Eye (tissue), 1 donor: ENCODE data around the gene STK10.
"Not testable (repeated sequence)": the region's sequence is repeated elsewhere in the genome, so short reads cannot be mapped to it uniquely, and the experiment has no call there.

Experiments
- DNase-seq: peaks from one replicate; pipeline ENCODE4 v3.0.0-alpha.2; 2015

Gene STK10

DNA sequence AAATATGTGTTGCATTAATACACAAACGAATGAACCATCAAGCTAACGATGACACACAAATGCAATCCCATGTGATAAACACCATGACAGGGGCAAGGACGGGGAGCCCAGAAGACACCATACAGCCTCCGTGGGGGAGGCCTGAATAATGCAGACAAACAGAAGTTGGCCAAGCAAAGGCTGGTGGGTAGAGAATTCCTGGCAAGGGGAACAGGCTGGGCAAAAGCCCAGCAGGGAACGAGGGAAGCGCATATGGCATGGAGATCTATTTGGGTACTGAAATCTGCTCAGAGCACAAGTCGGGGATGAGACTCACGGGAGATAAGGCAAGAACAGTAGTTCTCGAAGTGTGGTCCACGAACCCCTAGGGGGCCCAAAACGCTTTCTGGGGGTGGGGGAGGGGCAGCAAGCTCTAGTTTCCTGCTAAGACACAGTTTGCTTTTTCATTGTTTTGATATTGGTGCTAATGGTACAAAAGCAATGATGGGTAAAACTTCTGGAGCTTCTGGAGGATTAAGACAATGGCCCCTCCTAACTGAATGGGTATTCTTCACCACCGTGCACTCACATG, 138.7 kb downstream of the STK10 start:
- DNase-seq: no peak

DNA sequence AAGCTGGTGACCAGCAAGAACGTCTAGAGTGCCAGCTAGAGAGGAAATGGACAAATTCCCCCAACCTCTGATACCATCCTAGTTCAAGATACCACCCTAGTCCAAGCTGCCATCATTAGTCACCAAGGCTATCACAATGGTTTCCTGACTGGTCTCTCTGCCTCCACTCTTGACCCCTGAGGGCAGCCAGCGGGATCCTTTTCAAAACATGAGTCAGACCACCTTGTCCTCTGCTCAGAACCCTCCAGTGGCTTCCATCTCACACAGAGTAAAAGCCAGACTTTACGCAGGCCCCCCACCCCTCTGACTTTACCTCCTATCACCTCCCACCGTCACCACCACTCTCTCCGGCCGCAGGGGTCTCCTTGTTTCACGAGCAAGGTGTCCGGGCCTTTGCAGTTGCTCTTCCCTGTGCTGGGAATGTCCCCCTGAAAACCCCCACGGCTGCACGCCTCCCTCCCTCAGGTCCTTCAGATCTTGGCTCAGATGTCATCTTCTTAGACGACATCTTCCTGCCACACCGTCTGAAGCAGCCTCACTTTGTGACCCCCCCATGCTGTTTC, 139.4 kb downstream of the STK10 start:
- no peak for DNase-seq

DNA sequence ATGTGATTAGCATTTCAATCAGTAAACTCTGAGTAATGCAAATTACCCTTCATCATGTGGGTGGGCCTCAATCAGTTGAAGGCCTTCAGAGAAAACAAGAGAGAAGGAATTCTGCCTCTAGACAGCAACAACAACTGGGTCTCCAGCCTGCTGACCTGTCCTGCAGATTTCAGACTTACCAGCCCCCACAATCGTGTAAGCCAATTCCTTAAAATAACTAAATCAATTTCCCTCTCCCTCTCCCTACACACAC, 139.9 kb downstream of the STK10 start:
- DNase-seq: no peak

DNA sequence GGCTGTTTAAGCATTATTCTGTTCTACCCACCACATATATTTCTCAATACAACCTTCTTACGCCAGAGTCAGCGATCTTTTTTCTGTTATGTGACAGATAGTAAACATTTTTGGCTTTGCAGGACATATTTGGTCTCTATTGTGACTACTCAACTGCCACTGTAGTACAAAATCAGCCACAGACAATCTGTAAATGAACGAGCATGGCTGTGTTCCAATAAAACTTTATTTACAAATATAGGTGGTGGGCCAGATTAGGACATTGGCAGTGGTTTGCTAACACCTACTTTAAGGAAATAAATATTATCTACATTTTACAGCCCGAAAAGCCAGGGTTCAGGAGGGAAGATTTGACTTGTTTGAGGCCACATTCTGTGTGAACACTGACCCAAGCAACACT, 141.4 kb downstream of the STK10 start:
- no peak for DNase-seq

DNA sequence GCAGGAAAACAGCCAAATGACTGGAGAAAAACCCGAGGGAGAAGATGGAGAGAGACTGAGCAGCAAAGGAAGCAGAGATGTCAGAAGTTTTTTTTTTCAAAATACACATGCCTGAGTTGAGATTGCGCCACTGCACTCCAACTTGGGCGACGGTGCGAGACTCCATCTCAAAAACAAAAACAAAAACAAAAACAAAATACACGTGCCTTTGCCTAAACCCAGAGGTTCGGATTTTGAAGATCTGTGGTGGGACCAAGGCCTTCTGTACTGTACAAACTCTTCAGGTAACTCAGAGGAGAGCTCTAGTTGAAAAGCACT, 142.8 kb downstream of the STK10 start:
- no peak for DNase-seq

DNA sequence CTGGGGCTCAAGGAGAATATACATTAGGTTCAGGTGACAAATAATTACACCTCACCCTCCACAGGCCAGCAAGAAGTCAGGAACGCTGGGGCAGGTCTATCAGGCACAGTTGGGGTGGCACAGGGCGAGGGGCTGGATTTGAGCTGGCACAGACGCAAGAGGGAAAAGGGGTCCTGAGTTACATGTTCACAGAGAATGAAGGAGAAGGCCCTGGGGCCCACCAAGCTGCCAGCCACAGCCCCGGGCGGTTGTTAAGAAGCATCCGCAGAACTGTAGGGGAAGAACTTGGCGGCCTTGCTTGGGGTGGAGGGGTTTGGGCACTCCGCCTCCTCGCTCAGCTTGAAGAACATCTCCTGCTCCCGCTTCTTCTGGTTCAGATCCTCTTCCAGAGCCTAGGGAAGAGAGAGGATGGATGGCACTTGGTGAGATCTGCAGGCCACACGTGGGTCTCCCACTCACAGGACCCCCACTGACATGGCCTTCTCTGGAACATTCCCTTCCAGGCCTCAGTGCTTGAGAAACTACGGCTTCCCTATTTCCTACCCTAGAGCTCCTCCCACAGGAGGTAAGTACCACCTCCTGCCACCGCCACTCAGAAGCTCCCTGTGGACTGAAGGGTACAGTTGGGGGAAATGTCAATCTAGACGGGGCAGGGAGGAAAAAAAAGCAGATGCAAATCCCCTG, 143.3 kb downstream of the STK10 start:
- DNase-seq: peak; percentile 27

DNA sequence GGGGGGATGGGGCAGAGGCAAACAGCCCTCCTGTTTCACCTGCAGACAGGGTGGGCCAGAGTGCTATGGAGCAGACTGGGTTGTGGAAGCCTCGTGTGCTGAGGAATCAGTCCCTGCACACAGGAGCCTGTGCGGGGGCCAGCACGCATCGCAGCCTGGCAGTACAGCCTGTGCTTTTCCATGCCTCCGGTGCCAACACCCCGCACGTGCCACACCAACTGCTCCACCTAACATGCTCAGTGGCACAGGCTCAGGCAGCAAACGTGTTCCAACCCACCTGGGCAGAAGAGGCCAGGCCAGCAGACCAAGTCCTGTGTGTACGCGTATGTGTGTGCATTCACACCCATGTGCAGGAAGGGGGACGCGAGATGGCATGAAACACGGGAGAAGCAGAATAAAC, 144.2 kb downstream of the STK10 start:
- no peak for DNase-seq

DNA sequence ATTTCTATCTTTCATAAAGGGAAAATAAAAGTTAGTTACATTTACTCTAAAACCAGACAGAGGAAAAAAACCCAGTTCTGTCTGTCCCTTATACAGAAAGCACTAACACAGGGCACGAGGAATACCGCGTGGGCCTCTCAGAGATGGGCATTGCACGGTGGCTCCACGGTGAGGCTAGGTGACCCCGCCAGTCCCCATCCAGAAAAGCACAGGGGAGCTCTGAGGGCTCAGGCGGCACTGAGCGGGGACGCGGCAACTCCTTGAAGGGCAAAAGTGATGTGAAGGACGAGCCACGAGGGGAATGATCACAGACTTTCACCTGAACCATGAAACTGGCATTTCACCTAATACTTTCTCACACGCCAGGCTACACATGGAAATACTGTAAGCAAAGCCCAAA, 145.8 kb downstream of the STK10 start:
- DNase-seq: no peak

DNA sequence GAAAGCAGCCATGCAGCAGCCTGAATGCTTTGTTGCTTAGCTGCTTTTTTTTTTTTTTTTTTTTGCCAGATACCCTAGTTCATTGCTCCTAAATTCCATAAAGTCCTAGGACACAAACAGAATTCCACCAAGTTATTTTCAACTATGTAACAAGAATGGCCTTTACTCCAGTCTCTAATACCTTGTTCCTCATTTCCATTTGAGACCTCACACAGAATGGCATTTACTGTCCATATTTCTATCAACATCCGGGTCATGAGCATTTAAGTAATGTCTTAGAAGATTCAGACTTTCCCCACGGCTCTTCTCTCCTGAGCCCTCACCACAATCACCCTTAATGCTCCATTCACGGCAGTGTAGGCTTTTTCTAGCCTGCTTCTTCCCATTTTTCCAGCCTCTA, 149.9 kb downstream of the STK10 start:
- no peak for DNase-seq

DNA sequence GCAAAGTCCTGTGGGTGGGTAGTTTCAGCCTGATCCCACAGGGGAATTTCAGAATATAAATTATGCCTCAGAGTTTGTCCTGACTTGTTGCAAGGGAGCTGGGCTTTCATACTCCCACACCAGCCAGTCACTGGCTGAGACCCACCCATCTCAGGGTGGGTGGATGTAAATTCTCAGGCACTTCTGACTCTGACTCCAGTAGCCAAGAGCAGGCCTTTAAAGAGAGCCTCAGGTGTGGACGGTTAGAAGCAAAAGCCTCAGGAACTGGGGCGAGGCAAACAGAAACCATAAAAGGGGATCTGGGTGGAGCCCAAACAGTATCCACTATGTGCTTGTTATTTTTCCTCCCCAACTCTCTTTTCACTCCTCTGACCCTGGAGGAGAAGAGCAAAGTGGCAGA, 153.0 kb downstream of the STK10 start:
- DNase-seq: no peak

DNA sequence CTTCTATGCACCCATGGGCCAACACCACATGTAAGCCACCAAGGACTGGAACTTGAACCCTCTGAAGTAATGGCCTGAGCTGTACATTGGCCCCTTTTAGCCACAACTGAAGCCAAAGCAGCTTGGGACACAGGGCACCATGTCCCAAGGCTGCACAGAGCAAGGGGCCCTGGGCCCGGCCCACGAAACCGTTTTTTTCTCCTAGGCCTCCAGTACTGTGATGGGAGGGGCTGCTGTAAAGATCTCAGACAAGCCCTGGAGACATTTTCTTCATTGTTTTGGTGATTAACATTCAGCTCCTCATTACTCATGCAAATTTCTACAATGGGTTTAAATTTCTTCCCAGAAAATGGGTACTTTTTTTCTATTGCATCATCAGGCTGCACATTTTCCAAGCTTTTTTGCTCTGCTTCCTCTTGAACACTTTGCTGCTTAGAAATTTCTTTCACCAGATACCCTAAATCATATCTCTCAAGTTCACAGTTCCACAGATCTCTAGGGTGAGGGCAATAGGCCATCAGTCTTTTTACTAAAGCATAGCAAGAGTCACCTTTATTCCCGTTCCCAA, 156.0 kb downstream of the STK10 start:
- DNase-seq: no peak

DNA sequence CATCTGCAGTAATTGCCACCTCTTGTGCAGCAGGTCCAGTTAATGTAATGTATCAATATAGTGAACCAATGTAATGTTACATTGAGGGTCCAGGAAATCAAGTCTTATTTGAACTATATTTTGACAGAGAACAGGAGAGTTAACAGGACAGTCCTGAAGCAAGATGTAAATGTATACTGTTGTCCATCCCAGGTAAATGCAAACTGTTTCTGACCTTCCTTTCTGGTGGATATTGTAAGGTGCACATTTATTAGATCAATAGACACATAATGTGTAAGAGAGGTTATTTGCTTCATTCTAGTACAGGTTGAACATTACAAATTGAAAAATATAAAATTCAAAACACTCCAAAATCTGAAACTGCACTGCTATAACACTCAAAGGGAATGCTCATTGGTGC, 158.1 kb downstream of the STK10 start:
- no peak for DNase-seq

DNA sequence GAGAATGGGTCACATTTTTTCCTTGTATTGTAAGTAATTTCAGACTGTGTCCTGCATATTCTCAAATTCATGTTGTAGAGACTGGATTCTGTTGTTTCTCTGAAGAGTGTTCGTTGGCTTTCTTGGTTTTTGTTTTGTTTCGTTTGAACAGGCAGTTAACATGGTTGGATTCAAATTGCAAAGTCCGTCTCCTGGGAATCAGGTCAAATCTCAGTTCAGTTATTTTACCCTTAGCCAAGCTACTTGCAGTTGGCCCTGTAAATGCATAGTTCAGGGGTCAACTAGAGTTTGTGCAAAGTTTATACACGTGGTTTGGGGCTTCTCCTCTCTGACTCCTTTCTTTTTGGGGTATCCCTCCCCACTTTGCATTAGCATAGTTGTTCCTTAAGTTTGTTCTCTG, 159.9 kb downstream of the STK10 start:
- peak; percentile 47 for DNase-seq

DNA sequence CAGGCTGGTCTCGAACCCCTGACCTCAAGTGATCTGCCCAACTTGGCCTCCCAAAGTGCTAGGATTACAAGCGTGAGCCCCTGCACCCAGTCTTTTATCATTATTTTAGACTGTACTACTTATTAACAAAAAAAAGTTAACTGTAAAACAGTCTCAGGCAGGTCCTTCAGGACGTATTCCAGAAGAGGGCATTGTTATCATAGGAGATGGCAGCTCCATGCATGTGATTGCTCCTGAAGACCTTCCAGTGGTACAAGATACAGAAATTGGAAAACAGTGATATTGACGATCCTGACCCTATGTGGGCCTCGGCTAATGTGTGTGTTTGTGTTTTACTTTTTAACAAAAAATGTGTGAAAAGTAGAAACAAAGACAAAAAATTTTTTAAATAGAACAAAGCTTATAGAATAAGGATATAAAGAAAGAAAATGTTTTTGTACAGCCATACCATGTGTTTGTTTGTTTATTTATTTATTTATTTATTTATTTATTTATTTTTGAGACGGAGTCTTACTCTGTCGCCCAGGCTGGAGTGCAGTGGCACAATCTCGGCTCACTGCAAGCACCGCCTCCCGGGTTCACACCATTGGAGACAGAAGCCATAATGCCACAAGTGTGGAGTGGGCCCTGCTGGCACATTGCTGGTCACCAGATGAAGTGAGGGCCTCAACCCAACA, 167.8 kb downstream of the STK10 start:
- DNase-seq: not testable (repeated sequence)

DNA sequence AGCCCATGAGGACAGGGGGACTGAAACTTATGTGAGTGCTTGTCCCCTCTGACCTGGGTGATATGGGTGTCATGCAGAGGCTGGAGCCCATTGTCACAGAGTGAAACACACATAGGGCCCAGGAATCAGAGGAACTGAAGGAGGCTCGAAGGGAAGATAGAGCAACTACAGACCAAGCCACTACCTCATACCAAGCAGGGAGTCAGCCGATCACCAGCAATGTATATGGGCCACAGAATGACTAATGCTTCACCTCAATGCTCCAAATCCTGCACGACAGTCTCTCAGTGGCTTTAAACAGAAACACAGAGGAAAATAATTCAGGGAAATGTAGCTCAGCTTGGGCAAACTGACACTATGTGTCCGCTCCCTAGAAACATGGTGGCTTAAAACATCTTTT, 172.7 kb downstream of the STK10 start:
- DNase-seq: no peak

DNA sequence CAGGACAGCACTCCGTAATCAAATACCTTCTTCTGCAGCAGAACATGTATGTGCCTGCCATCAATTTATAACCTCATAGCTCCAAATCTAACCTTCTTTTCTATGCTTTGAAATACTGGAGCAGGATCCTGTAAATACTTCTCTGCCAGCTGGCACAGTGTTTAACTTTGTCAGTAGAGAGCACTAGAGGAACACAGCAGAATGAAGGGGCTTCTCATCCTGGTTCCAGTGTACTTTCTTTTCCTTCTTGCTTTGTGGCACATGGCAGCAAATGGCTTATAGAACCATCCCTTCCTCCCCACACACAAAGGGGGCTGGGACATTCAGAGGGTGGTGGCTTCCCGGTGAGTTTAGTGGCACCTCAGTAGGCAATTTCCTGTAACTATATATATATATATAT, 177.7 kb downstream of the STK10 start:
- peak; percentile 41 for DNase-seq

DNA sequence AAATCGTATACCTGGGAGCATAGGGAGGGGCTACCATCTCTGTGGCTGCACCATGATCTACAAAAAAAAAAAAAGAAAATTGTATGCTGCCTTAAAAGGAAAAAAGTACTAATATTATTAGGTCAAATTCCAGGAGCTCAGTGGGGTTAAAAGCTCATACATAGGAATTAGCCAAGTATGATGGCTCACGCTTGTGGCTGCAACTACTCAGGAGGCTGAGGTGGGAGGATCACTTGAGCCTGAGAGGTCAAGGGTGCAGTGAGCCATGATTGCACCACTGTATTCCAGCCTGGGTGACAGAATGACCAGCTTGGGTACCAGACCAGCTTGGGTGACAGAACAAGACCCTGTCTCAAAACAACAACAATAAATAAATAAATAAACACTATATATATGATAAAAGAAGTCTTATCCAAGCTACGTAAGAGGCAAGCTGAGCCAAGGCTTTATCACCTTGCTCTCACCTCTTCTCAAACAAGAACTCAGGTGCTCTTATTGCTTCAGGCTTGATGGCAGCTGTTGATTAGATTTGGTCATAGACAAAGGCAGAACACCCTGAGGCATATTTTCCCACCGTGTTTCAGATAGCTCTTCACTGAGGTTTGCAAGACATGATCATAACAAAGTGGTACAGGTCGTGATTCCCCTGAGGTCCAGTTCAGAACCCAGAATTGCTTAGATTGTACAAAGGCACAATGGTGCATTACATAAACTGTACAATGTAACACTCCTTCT, 178.3 kb downstream of the STK10 start:
- no peak for DNase-seq

DNA sequence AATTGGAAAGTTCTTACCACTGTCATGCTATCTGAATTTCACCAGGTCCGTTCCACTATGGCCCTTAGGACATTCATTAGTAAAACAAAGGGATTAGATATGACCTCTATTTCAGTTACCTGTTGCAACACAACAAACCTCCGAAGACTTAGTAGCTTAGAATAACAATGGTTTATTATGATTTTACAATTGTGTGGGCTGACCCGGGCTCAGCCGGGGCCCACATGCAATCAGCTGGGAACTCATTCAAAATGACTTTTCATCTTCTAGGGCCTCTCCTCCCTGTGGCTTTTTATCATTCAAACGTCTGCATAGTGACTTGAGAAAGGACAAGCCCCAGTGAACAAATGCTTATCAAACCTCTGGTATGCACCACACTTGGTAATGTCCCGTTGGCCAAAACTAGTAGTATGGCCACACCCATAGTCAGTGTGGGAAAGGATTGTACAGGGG, 179.3 kb downstream of the STK10 start:
- DNase-seq: no peak

DNA sequence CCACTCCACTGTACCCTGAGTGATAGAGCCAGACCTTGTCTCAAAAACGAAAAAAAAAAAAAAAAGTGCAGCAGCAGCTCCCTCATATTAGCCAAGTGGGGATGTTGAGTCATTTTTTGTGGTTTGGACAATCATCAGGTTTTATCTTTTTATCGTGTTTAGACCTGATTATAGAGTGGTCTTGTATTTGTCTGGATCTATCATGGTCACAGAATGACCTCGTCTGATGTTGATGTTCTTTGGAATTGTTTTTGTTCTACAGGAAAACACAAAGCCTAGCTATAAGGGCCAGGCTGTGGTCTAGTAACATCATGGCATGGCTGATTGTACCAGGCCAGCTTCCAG, 179.9 kb downstream of the STK10 start:
- no peak for DNase-seq

DNA sequence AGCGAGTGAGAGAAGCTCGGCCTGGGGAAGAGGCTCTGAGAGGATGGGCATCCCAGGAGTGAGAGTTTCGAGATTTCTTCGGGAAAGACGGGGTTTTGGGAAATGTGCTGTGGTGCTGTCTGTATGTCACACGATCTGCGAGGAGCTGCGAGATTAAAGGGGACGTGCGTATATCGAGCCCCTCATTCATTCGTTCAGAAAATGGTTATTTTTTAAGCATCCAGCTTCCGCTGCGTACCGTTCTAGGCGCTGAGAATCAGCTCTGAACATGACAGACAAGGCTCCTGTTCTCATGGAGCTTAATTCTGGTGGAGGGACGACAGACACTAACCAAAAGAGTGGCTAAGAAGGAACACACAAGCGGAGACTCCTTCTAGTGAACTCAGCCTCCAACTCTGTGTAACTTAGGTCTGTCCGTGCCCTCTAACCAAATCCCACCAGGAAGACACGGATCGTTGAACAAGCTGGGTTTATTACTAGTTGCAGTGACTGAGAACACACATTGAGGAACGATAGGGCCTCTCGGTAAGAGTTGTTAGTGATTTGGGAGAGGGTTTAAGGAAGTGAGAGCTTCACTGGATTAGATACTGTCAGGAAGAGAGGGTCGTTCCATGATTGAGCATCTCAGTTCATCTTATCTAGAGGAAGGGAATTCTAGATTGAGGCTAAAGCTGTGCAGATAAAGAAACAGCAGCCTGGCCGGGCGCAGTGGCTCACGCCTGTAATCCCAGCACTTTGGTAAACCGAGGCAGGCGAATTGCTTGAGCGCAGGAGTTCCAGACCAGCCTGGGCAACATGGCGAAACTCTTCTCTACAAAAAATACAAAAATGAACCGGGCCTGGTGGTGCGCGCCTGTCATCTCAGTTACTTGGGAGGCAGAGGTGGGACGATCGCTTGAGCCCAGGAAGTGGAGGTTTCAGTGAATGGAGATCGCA, 180.6 kb downstream of the STK10 start:
- no peak for DNase-seq

DNA sequence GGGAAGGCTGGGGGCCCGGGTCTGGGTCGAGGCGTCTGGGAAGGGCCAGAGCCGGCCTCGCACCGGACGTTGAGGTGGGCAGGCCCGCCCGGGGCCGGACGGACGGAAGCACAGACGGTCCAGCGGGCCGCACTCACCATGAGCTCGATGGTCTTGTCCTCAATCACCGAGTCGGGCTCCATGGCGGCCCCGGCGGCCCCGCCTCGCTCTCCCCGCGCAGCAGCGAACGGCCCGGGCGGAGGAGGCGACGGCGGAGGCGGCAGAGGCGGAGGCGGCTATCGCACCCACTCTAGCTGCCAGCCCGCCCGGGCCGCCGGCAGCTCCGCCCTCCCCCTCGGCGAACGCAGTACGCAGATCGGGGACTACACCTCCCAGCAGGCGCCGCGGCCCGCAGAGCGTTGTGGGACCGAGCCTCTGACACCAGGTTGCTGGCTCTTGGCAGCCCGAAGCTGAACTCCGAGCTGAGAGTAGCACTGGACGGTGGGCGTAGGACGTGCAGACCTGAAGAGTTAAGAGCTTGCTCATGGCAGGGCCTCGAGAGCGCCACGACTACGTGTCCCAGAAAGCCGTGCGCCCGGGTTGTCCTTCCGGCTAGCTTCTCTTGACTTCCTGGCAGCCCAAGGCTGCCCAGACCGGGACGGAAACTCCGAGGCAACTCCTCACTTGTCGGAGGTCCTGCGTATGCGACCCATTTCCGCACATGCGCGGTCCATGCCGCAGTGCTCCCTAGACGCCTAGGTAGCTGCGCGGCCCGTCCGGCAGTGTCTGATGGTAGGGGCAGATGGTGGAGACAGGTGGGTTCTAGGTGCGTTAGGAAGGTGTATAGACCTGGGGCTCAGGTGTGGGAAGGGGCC, 181.5 kb downstream of the STK10 start, which contains the start of gene FBXW11:
TSS of gene FBXW11 (minus strand) at position 318 of the 854 bp plus-strand sequence. CDS start at position 182, 136 bp downstream.
- DNase-seq: peak; percentile 98
